Gastroesophageal sphincter (tissue), 4 donors: Measurements from ENCODE around the gene PARD3B. TPM values are rescaled to one million over a fixed set of nuclear protein-coding genes. Genes with fewer than 3 reads are reported as not detected.

Experiments
- ATAC-seq: fragments of 150-250 bp; one replicate; pipeline ENCODE4 v1.9.1; 2016; ENCODE audit warnings: mild to moderate bottlenecking, moderate library complexity
- H3K27ac ChIP-seq, 4 donors: fragments of 200-600 bp; sonication (generic) in 3 of 4; 1 replicate in 3 of 4; 2 replicates in 1 of 4; pipeline ENCODE4 v1.5.1; 2016 to 2019
- H3K27me3 ChIP-seq: fragments of 200-600 bp; sonication (generic); one replicate; pipeline ENCODE4 v1.5.1; 2019
- H3K36me3 ChIP-seq, 2 donors: fragments of 200-600 bp; sonication (generic); one replicate each; pipeline ENCODE4 v1.5.1; 2019; ENCODE audit warnings: control low read depth in 1 of 2
- H3K4me1 ChIP-seq, 3 donors: fragments of 200-600 bp; sonication (generic); 1 replicate in 2 of 3; 2 replicates in 1 of 3; pipeline ENCODE4 v1.5.1; 2016 to 2019; ENCODE audit warnings: control low read depth in 2 of 3
- H3K4me3 ChIP-seq, 2 donors: fragments of 200-600 bp; sonication (generic); one replicate each; pipeline ENCODE4 v1.5.1; 2019; ENCODE audit warnings: mild to moderate bottlenecking in 1 of 2, moderate library complexity in 1 of 2
- H3K9me3 ChIP-seq, 3 donors: fragments of 200-600 bp; sonication (generic); one replicate each; pipeline ENCODE4 v1.5.1; 2017 to 2019; ENCODE audit warnings: control low read depth in 2 of 3
- CTCF ChIP-seq, 4 experiments: fragments of 200-600 bp in 2 of 4; fragments of 450-650 bp in 2 of 4; sonication (generic) in 1 of 4; IDR thresholded peaks; one replicate each; pipeline ENCODE4 v1.5.1; 2017 to 2019; ENCODE audit warnings: antibody characterized with exemption in 4 of 4, mild to moderate bottlenecking in 2 of 4, moderate library complexity in 2 of 4
- EP300 ChIP-seq: sonication (generic); formaldehyde crosslinking; IDR thresholded peaks from one replicate; pipeline ENCODE4 v1.6.1; 2017; ENCODE audit warnings: antibody characterized with exemption, mild to moderate bottlenecking
- POLR2A ChIP-seq, 2 donors: fragments of 450-650 bp; IDR thresholded peaks; one replicate each; pipeline ENCODE4 v1.6.1; 2017; ENCODE audit warnings: antibody characterized with exemption in 2 of 2, mild to moderate bottlenecking in 2 of 2, moderate library complexity in 1 of 2
- POLR2AphosphoS5 ChIP-seq: sonication (generic); formaldehyde crosslinking; IDR thresholded peaks from one replicate; pipeline ENCODE4 v1.6.1; 2017; ENCODE audit warnings: antibody characterized with exemption
- WGBS, 2 donors: methylation state at CpG; one replicate each; pipeline ENCODE4 v1.1.5; 2018; ENCODE audit warnings: low coverage in 1 of 2; 5-methylcytosine and 5-hydroxymethylcytosine counted together
- total RNA-seq, 4 donors: library from RNA; depleted of rRNA; stranded (reverse); fragments of >200 nt; gene quantifications; one replicate each; pipeline ENCODE4 v1.1.0, GENCODE V29; 2016

The PARD3B gene
- total RNA-seq, 4 donors from 2014 or later = 29.6 to 42.2 (median 41.0) TPM

GRCh38 chr2:205199165-205199850 is 654.0 kb downstream of the PARD3B start:
- Histone ChIP-seq H3K36me3 (no peaks in the 10 kb centered on the region), H3K4me3 (no peak overlapping the region), H3K9me3 (no peaks in the 10 kb centered on the region), H3K27ac (no peak overlapping the region), H3K27me3 (no peaks in the 10 kb centered on the region), H3K4me1 (peaks cover 0 to 10% (median 5%) of the 10 kb centered on the region in 3 donors)
- no peak for TF ChIP-seq CTCF (IDR thresholded peaks at IDR 0.05)
- no peak for TF ChIP-seq POLR2A (IDR thresholded peaks at IDR 0.05)
- TF ChIP-seq POLR2AphosphoS5 = no peak
- no peak for TF ChIP-seq EP300
- WGBS, 2 donors = 91 to 94% methylated on average over 6 of the region's 6 CpGs
- ATAC-seq = no peak

GRCh38 chr2:205210494-205210893 is 665.2 kb downstream of the PARD3B start:
- no peaks in the 10 kb centered on the region for H3K4me1 ChIP-seq
- H3K4me3 ChIP-seq = no peak overlapping the region
- H3K27me3 ChIP-seq = no peaks in the 10 kb centered on the region
- TF ChIP-seq CTCF (IDR thresholded peaks at IDR 0.05) (no peak), POLR2A (IDR thresholded peaks at IDR 0.05) (no peak), POLR2AphosphoS5 (no peak), EP300 (no peak)
- H3K9me3 ChIP-seq = no peaks in the 10 kb centered on the region
- no peaks in the 10 kb centered on the region for H3K36me3 ChIP-seq
- H3K27ac ChIP-seq = no peak overlapping the region
- 79 to 87% methylated on average over 2 of the region's 2 CpGs for WGBS, 2 donors
- no peak for ATAC-seq

- WGBS, 2 donors = 71 to 90% methylated on average over 2 of the region's 2 CpGs
- H3K27me3 ChIP-seq = no peaks in the 10 kb centered on the region
- no peak overlapping the region for H3K4me3 ChIP-seq
- TF ChIP-seq POLR2A (IDR thresholded peaks at IDR 0.05) (no peak), CTCF (IDR thresholded peaks at IDR 0.05) (no peak), EP300 (no peak), POLR2AphosphoS5 (no peak)
- no peak for ATAC-seq
- no peaks in the 10 kb centered on the region for H3K36me3 ChIP-seq
- H3K4me1 ChIP-seq = no peaks in the 10 kb centered on the region
- no peak overlapping the region for H3K27ac ChIP-seq
- no peaks in the 10 kb centered on the region for H3K9me3 ChIP-seq
Observed at GRCh38 chr2:205212357-205212756, 667.1 kb downstream of the PARD3B start.

- H3K36me3 ChIP-seq = no peaks in the 10 kb centered on the region
- TF ChIP-seq POLR2AphosphoS5 = no peak
- TF ChIP-seq CTCF (IDR thresholded peaks at IDR 0.05) = no peak
- ATAC-seq = no peak
- H3K4me3 ChIP-seq = no peak overlapping the region
- no peaks in the 10 kb centered on the region for H3K4me1 ChIP-seq
- H3K27ac ChIP-seq = no peak overlapping the region
- WGBS, 2 donors = 77 to 96% methylated on average over 5 of the region's 5 CpGs
- no peaks in the 10 kb centered on the region for H3K9me3 ChIP-seq
- H3K27me3 ChIP-seq = no peaks in the 10 kb centered on the region
Observed at GRCh38 chr2:205216092-205216491, 670.8 kb downstream of the PARD3B start.

- no peaks in the 10 kb centered on the region for H3K36me3 ChIP-seq
- no peak for TF ChIP-seq EP300
- TF ChIP-seq POLR2AphosphoS5 = no peak
- TF ChIP-seq POLR2A (IDR thresholded peaks at IDR 0.05) = no peak
- no peak for TF ChIP-seq CTCF (IDR thresholded peaks at IDR 0.05)
- H3K9me3 ChIP-seq = no peaks in the 10 kb centered on the region
- H3K4me3 ChIP-seq = no peak overlapping the region
- no peaks in the 10 kb centered on the region for H3K27me3 ChIP-seq
- H3K27ac ChIP-seq = no peak overlapping the region
- ATAC-seq = no peak
- WGBS, 2 donors = 74 to 77% methylated on average over 5 of the region's 5 CpGs
- no peaks in the 10 kb centered on the region for H3K4me1 ChIP-seq
Observed at GRCh38 chr2:205216580-205216979, 671.3 kb downstream of the PARD3B start.
